GM19324 (cell line): ENCODE data around the gene FTL.

ENCODE experiments used
- ATAC-seq: cut with Tn5 transposase; IDR thresholded peaks from one replicate; pipeline ENCODE4 v1.9.1; 2021; ENCODE audit warnings: mild to moderate bottlenecking, moderate library complexity; ENCODE audit not compliant: unreplicated experiment, low FRiP score

FTL gene

GRCh38 chr19:48989701-48990291 is 24.7 kb downstream of the FTL start:
- ATAC-seq, result no peak

- ATAC-seq, result no peak
Observed at GRCh38 chr19:48990400-48990799, 25.3 kb downstream of the FTL start.

- ATAC-seq, result no peak
Observed at GRCh38 chr19:48991011-48991609, 26.0 kb downstream of the FTL start.

GRCh38 chr19:48991873-48992580 is 26.9 kb downstream of the FTL start:
- no peak for ATAC-seq

- ATAC-seq, result peak; percentile 6
Observed at GRCh38 chr19:48992581-48993174, 27.6 kb downstream of the FTL start.

GRCh38 chr19:48993175-48994034 is 28.3 kb downstream of the FTL start, which contains the start of the genes GYS1 and RUVBL2:
Gene GYS1 (minus strand): TSS chr19:48993309. CDS start chr19:48993112, 197 bp downstream.
Gene RUVBL2 (plus strand): TSS chr19:48993887. CDS start chr19:48993912, 25 bp downstream.
- peak; percentile 88 for ATAC-seq

GRCh38 chr19:48994035-48994386 is 28.9 kb downstream of the FTL start:
- ATAC-seq, result no peak

- ATAC-seq, result no peak
Observed at GRCh38 chr19:48997972-48998371, 32.9 kb downstream of the FTL start.

- no peak for ATAC-seq
Observed at GRCh38 chr19:48999481-49000325, 34.6 kb downstream of the FTL start.

- no peak for ATAC-seq
Observed at GRCh38 chr19:49004133-49004532, 39.0 kb downstream of the FTL start.

GRCh38 chr19:49004964-49005614 is 40.0 kb downstream of the FTL start:
- ATAC-seq, result no peak

- ATAC-seq, result no peak
Observed at GRCh38 chr19:49006905-49007304, 41.8 kb downstream of the FTL start.

- no peak for ATAC-seq
Observed at GRCh38 chr19:49009828-49010227, 44.7 kb downstream of the FTL start.

GRCh38 chr19:49010453-49010852 is 45.3 kb downstream of the FTL start:
- ATAC-seq, result no peak

GRCh38 chr19:49011194-49011593 is 46.1 kb downstream of the FTL start:
- ATAC-seq, result no peak

- no peak for ATAC-seq
Observed at GRCh38 chr19:49014123-49014869, 49.2 kb downstream of the FTL start.

GRCh38 chr19:49014870-49015255 is 49.8 kb downstream of the FTL start:
- no peak for ATAC-seq

- ATAC-seq, result no peak
Observed at GRCh38 chr19:49016067-49016839, 51.1 kb downstream of the FTL start.
